Dermis blood vessel endothelial cell (primary cell): ENCODE data around the gene ATP1A1. TPM values are rescaled to one million over a fixed set of nuclear protein-coding genes. Genes with fewer than 3 reads are reported as not detected.

Experiments
- DNase-seq: peaks from one replicate; pipeline ENCODE4 v3.0.0; 2010
- total RNA-seq: library from RNA; depleted of rRNA; stranded (reverse); fragments of >200 nt; gene quantifications from 2 replicates; pipeline ENCODE4 v1.2.3, GENCODE V29; 2014

The ATP1A1 gene
- total RNA-seq, 1 donor from 2014 or later = 208 TPM

DNA sequence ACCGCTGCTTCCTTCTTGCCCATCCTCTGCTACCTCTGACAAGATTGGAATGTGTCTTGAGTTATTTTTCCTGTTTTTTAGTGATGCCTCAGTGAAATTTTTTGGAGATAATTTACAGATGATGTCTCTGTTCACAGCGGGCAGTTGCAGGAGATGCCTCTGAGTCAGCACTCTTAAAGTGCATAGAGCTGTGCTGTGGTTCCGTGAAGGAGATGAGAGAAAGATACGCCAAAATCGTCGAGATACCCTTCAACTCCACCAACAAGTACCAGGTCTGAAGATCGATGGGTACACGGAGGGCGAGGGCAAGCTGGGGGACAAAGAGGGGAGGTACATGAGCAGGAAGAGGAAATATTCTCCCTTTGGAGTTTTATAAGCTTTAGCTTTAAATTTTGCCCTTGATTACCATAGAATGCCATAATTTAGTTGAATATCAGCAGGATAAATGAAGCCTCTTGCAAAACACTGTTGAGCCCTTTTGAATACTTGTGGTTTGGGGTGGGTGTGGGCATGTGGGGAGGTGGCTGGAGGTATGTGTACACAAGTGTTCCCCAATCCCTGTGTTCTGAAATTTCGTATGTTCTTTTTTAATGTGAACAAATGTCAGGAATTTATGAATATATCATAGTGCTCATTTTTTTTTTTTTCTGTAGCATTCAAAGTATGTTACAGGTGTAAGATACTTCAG lies 19.8 kb downstream of the ATP1A1 start:
- DNase-seq = no peak

DNA sequence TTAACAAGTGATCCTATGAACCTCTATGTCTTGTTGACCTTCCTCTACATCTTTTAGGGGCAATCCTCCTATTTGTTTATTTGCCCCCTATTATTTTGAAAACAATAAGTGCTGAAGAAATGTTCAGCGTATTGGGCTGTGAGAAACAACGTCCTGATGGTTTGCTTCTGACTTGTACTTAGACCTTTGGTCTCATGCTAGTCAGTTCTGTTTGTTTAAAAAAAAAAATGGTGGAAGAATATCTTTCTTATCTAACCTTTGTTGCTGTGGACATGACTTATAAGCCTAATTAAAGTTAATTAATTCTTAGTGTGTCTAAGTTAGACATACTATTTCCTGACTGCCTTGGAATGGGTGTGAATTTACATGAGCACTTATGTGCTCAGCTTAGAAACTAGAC lies 20.7 kb downstream of the ATP1A1 start:
- DNase-seq = no peak

DNA sequence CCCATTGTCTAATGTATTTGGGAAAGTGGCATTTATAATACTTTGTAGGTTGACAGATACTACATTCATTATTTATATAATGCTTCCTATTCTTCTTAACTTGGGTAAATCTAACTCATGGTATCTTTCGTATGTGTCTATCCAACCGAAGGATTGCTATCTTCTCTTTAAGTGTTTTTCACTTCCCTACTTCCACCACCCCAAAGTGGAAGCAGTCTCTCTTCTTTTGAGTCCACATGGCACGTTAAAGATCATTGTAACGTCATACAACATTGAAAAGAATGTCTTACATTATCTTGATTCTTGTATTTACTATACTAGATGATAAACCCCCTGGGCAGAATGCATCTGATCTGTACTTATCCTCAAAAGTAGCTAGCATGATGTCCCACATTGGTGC lies 21.2 kb downstream of the ATP1A1 start:
- DNase-seq = no peak

DNA sequence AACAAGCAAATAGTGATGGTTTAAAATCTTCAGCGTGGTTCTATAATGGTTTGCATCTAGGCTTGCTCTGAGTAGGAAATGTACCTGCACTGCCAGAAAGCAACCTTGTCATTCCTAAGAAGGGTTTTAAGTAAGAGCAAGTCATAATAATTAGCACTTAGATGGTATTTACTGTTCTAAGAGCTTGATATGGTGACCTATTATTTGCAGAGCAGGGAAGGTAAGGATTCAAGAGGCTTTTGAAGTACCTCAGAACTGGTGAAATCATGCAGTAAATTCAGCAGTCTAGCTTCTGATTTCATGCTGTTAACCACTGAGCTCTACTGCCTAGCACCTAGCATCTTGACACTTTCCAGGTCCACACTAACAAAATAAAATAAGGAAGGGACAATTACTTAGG lies 23.7 kb downstream of the ATP1A1 start:
- DNase-seq = no peak

DNA sequence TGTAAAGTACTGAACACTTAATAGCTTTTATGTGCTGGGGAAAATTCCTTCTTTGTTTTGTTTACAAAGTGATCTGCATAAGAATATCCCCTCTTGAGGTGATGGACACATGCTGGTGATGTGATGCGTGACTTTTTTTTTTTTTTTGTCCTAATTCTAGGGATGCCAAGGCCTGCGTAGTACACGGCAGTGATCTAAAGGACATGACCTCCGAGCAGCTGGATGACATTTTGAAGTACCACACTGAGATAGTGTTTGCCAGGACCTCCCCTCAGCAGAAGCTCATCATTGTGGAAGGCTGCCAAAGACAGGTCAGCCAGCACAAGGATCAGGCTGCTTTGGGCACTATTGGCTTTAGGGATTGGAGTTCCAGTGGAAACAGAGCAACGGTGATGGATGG lies 24.7 kb downstream of the ATP1A1 start:
- no peak for DNase-seq

DNA sequence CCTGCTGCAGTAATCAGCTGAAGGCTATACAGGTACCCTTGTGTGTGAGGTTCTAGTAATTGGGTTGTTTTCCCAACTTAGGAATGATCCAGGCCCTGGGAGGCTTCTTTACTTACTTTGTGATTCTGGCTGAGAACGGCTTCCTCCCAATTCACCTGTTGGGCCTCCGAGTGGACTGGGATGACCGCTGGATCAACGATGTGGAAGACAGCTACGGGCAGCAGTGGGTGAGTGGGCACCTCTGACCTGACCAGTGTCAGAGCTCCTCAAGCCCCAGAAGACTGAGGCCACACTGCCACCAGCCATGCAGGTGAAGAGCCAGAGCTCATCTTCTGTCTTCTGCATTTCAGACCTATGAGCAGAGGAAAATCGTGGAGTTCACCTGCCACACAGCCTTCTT lies 27.7 kb downstream of the ATP1A1 start:
- DNase-seq = no peak

DNA sequence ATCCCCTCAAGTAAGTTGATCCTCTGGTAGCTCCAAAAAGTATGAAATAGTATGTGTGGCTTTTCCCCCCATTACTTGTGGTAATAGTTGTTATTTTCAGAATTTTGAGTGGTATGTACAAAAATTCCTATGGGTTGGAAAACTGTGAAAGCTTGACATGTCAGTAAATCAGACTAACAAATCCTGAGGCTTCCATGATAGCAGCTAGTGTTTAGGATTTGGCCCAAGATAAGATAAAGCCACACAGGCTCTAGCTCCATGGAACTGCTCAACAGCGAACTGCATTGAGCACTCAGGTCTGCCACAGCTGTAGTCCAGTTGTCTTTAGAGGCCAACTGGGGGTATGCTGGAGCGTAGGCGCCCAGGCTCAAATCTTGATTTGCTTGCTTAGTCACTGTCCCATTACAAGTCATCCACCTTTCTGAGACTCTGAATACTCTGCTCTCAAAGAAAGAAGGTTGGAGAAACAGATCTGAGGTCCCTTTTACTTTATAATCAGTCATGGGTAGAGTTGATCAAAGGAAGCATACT lies 28.7 kb downstream of the ATP1A1 start:
- no peak for DNase-seq

DNA sequence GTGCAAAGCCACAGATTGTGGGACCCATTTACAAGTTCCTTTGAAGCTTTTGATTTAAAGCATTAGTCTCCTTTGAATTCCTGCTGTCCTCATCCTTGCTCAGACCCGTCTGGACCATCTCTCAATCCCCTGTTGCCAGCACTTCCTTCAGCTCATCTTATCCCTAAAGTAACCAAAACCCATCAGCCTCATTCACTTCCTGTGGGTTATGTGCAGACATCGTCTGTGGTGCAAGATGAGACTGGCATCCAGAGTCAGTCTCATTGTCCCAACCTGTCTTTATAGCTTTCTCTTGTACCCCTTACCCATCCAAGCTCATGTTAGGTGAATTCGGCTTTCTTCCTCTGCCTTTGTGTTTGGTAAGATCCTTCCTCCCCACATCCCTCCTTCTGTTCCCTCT lies 29.3 kb downstream of the ATP1A1 start:
- no peak for DNase-seq

DNA sequence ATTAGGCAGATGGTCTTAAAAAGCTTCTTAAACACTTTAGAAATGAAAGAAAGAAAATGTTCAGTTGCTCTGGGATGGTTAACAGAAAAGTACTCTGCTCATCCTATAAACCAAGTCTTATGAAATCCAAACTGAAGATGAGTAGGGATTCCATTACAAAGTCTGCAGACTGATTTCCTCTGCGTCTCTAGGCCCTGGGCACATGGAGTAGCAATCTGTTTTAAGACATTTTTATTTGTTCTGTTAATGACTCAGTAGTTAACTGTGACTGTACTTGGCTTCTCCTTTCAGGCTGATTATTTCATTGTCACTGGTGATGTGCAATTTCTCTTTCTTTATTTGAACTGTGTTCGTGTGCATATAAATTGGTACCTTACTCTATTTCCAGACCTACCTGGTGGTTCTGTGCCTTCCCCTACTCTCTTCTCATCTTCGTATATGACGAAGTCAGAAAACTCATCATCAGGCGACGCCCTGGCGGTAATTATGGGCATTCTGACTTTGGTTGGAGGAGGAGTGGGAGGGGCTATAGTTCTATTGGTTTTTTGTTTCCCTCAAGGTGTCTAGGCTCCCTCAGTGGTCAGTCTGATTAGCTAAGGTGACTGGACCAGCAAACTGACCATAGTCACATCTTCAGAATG lies 30.6 kb downstream of the ATP1A1 start:
- no peak for DNase-seq

DNA sequence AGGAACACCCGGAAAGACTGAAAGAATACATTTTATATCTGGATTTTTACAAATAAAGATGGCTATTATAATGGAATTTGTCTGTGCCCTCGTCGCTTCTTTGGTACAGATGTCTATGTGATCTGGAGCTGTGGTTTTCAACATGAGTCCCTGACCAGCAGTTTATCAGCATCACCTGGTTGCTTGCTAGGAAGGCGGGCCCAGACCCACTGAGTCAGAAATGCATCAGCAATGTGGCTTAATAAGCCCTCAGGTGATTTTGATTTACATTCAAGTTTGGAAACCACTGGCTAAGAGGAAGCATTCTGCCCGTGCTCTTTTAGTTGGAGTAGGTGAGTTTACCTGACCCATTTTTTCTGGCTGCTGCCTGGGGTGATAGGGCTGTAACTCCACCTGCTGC lies 31.7 kb downstream of the ATP1A1 start:
- DNase-seq = no peak

DNA sequence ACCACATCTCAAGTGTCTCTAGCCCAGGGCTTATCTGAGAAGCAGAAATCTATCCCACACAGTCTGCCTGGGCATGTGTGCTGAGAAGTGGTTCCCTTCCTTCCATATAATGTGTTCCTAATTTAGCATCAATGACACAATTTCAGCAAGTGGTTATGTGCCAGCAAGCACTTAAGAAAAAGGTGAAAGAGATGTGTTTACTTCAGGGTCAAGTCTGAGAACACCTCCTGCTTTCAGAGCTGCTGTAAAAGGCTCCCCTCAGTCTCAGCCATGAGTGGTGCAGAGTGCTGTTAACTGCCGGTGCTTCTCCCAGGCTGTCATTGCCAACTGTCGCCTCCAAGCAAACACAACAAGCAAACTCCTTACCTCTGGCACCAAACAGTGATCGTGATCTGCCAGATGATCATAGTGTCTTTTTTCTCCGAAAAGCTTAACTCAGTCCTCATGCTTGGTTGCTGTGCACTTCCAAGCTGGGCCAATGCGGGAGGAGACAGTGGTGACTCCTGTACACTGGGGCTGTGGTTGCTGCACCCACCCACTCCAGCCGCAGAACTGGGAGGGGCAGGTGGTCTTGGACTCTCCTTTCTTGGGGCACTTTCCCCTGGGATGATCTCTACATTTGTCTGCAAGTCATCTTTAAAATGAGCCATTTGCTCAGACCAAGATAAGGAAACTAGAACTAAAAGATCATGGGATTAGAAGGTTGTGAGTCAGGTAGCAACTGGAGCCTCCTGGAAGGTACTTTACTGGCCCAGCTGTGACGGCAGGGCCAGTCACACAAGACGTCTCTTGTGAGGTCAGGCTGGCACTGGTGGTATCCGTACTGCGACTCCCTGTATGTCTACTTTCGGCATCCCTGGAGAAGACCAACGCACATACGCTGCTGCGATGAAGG lies 32.4 kb downstream of the ATP1A1 start:
- DNase-seq = no peak

DNA sequence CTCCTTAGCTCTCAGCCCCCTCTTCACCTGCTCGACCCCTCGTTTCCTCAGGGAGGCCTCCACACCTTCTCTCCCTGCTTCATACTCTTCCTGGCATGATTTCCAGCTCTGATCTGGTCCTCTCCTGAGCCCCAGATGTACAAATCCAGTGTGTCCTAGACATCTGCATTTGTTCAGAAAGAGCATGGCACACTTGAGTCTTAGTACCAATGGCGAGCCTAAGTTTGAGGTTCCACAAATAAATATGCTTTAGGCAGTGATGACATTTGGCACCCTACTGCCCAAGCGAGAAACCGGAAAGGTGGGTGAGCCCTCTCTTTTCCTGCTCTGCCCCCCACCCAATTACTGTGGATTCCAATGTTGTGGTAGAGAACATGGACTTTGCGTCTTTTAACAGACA lies 34.0 kb downstream of the ATP1A1 start:
- no peak for DNase-seq

DNA sequence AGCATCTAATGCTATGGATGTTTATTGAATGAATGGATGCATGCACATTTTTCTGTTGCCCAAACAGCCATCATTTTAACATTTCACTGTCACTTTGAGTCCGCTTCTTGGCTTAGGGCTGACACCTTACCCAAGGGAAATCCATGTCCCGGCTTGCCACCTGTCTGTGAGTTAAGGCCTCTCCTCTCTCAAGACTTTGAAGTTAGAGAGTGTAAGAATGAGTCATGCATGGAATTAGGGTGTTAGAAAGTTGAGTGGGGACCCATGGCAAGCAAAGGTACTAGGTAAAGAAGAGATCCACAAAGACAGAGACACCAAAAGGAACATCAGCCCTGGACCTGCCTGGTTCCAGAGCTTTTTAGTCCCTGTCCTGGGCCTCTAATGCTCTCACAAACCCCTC lies 35.1 kb downstream of the ATP1A1 start:
- no peak for DNase-seq

DNA sequence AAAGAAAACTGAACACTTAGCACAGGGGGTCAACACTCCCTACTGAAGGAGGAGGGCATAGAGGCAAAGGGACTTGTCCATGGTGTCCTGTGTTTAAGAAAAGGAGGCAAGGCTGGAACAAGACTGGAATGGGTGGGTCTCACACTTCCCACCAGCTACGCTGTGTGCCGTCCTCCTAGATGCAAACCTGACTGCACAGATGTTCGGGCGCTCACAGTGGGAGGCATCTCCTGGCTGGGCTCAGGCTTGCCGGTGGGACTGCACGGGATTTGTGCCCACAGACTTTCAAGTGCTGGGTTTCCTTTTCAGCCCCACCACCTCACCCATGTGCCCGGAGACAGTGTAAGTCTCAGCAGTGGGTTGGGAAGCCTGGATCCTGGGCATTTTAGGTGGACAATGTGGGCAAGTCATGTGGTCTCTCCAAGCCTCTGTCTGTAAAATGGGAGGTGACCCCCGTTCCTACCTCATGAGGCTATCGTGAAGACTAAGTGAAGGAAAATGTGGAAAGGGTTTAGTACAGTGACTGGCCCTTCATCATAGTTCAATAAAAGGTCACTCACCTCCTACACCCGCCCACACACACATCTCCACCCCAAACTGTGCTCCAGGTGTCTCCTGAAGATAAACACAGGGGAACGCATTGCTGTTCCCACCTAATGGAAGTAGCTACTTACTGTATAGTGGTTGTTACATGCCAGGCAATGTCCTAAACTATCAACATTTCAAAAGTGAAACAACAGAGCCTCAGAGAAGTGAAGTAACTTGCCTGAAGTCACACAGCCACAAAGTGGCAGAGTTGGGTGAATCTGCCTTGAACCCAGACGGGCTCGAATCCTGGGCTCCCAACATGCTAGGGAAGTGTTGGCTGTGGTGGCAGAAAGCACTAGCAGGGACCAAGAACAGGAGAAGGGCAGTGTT lies 36.0 kb downstream of the ATP1A1 start:
- no peak for DNase-seq

DNA sequence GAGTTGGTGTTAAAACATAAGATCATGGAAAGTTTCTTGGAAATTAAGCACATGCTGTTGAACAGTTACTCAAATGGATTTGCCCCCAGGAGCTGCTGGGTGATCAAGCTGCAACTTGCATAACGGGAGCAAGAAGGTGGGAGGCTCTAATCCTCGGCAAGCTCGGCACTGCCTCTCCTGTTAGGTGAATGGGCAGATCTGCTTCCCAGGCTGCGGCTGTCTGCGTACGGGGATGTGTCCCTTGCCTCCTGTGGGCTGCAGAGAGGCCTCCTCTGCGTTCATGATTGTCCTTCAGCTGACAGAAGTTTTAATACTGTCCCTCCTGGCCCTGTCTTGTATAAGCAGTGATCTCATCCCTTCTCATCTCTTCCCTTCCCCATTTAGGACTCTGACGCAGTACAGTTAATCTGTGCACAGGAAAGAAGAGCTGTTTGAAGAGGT lies 36.7 kb downstream of the ATP1A1 start:
- no peak for DNase-seq

DNA sequence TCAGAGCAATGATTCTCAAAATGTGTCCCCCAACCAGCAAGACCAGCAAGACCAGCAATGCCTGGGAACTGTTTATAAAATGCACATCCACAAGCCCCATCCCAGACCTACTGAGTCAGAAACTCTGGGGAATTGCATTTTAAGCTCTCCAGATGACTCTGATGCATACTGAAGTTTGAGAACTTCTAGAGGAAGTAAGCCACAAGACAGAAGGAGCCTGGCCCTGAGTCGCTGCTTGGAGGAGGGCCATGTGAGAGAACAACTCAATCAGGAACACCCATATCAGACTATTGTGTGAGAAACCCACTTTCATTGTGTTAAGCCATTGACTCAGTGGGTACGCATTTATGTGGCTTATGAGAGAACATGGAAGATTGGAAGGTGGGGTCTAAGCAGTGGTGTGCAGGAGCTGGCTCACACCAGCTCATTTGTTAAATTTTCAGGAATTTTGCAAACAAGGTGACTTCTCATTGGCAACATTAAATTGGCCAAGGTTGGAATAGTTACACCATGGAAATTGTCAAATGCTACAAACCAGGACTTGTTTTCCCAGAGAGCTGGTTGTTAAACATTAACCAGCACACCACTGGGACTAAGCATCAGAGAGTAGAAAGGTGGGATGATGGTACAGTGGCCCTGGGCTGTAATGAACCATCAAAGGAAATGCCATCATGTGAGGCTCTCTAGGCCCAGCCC lies 38.9 kb downstream of the ATP1A1 start:
- DNase-seq = no peak

DNA sequence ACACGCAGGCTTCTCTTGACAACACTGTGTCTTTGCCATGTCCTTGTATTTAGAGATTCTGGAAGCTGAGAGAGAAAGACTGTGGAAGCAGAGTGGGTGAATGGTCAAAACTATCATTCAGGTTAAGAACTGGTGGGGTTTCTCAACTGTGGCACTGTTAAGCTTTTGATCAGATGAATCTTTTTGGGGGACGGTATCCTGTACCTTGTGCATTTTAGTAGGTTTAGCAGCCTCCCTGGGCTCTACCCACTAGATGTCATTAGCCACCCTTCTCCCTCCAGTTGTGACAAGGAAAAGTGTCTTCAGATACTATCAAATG lies 39.4 kb downstream of the ATP1A1 start:
- no peak for DNase-seq

DNA sequence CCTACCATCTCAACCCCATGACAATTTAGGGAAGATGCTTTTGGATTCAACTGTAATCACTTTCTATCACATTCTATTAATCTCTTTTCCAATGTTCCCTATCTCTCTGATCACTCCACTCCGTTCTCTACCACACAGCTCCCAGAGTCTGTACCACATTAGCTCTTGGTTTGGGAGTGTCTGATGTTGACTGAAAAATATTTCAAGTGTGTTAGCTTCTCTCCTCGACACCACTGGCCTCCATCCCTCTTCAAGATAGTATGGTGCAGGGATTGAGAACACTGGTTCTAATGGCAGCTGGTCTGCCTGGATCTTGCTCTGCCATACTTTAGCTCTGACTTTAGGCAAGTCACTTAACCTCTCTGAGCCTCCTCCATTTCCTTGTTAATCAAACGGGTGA lies 39.9 kb downstream of the ATP1A1 start:
- DNase-seq = no peak

DNA sequence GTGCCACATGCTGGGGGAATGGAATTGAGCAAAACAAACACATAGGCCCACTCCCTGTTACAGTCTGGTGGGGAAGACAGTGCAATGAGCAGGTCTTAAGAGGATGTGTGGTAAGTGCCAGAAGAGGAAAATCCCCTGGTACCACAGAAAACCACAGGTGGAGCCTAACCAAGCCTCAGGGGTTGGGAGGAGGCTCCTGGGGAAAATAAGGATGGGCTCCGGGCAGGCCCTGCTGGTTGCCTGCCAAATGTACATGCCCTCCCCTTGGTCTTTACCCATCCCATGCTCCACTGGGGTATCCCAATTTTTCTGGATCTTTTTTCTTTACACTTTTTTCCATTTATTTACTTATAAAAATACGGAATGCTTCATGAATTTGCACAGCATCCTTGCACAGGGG lies 40.4 kb downstream of the ATP1A1 start:
- DNase-seq = no peak

DNA sequence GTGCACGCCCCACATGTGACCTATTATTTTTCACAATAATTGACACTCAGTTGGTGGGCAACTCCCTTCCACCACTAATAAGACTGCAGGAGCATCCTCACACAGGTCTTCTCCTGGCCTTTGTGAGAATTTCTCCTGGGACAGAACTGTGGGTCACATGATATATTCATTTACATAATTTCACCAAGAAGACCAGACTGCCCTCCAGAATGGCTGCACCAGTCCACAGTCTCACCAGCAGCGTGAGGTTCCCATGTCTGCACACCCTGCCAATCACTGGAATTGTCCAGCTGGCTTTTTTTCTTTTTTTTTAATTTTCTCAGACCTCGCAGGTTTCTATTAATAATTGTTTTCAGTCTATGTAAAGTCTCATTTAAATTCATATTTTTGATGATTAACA lies 41.3 kb downstream of the ATP1A1 start:
- DNase-seq = no peak

DNA sequence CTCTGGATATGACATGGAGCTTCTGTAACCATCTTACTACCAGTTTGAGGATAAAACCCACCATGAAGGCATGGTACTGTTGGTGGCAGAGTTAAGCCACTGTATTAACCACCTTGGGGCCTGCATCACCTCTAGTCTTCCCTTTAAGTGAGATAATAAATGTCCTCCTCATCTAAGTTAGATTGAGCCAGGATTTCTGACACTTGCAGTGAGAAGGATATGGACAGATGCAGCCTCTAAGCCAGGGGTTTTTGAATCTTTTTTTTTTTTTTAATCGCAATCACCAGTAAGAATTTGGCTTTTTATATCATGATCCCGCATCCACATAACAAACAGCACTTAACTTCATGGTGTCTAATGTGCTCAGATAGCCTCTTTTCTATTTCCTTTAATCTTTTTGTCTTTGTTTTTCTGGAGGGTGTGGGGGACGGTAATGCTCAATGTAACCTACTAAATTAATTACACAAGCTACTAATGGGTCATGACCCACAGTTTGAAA lies 42.2 kb downstream of the ATP1A1 start:
- DNase-seq = no peak
